ENCODE data around the gene GRAMD1B. TPM values are rescaled to one million over a fixed set of nuclear protein-coding genes. Genes with fewer than 3 reads are reported as not detected.

The GRAMD1B gene
- total RNA-seq, 4 donors from 2014 or later, result 0.30 to 1.5 (median 0.68) TPM

DNA sequence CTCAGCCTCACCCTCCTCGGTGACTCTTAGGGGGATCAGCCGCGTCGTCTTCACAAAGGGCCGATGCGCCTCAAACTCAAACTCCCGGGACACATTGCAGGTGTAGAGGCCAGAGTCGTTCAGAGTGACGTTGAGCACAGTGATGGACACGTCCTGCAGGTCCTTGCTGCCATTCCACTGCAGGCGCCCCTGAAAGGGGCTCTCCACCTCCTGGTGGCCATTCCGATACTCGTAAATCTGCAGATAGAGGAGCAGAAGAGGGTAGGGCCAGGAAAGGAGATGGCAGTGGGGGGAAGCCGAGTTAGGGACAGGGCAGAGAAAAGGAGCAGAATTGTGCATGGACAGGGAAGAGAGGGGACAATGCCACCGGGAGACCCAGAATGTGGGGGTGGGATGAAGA is 212.4 kb downstream of the GRAMD1B start:
- WGBS, 2 donors, result 88 to 90% methylated on average over 15 of the region's 15 CpGs
- TF ChIP-seq POLR2A (IDR thresholded peaks at IDR 0.05), result no peak
- TF ChIP-seq, protein P1, sequence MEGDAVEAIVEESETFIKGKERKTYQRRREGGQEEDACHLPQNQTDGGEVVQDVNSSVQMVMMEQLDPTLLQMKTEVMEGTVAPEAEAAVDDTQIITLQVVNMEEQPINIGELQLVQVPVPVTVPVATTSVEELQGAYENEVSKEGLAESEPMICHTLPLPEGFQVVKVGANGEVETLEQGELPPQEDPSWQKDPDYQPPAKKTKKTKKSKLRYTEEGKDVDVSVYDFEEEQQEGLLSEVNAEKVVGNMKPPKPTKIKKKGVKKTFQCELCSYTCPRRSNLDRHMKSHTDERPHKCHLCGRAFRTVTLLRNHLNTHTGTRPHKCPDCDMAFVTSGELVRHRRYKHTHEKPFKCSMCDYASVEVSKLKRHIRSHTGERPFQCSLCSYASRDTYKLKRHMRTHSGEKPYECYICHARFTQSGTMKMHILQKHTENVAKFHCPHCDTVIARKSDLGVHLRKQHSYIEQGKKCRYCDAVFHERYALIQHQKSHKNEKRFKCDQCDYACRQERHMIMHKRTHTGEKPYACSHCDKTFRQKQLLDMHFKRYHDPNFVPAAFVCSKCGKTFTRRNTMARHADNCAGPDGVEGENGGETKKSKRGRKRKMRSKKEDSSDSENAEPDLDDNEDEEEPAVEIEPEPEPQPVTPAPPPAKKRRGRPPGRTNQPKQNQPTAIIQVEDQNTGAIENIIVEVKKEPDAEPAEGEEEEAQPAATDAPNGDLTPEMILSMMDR (IDR thresholded peaks at IDR 0.05), result no peak
- no peak for DNase-seq (ENCODE audit: low spot score in 2 of 2)
- intact Hi-C loops (cut with DNase I; ENCODE audit: low total_unique reads), result loop anchor here (5.0 kb wide), 1 partner anchor 65 kb away; no protein-coding TSS in a partner anchor
- H3K4me3 ChIP-seq (ENCODE audit: low read depth, poor library complexity, severe bottlenecking), result no peak overlapping the region

DNA sequence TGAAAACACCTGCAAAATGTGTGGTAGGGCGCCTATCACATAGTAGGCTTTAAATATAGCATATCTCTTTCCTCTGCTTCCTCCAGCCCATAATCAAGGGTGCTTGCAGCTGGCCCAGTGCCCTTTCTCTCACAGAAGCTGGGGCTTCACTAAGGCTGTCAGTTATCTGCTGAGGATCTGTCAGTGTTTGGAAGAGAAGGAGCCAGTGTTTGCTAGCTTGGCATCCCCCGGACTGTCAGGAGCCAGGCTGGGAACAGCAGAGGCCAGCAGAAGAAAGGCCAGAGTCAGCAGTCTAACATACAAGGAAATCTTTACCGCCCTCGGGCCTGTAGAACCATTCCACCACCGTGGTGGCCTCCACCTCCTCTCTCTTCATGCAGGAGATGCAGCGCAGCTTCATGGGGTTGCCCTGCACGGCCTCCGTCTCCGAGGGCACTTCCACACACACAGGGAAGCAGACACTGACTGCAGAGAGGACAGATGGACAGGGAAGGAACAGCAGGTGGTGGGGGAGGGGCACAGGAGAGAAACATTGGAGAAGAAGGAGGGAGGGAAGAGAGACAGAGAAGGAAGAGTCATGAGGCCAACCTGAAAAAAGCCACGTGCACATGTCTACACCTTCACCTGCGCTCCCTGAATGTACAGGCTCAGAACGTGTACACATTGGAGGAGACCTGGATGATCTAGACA is 215.4 kb downstream of the GRAMD1B start:
- WGBS, 2 donors, result 79 to 84% methylated on average over 12 of the region's 12 CpGs
- DNase-seq (ENCODE audit: low spot score in 2 of 2), result no peak
- TF ChIP-seq, protein P1 (IDR thresholded peaks at IDR 0.05), result no peak
- no peak for TF ChIP-seq POLR2A (IDR thresholded peaks at IDR 0.05)
- no peak overlapping the region for H3K4me3 ChIP-seq (ENCODE audit: low read depth, poor library complexity, severe bottlenecking)
- intact Hi-C loops (cut with DNase I; ENCODE audit: low total_unique reads), result no loop called here

DNA sequence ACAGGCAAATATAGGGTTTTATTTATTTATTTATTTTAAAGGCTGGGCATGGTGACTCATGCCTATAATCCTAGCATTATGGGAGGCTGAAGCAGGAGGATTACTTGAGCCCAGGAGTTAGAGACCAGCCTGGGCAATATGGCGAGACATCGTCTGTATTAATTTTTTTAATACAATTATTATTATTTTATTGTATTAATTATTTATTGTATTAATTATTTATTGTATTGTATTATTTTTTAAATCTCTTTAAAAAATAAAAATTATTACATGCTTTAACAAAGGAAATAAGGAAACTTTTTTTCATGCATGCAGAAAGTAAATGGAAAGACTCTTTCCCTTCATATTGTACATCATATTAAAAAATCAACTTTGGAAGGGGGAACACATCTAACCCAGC is 220.8 kb downstream of the GRAMD1B start:
- no peak for TF ChIP-seq POLR2A (IDR thresholded peaks at IDR 0.05)
- TF ChIP-seq, protein P1 (IDR thresholded peaks at IDR 0.05), result no peak
- intact Hi-C loops (cut with DNase I; ENCODE audit: low total_unique reads), result loop anchor here (5.0 kb wide), 1 partner anchor 941 kb away; no protein-coding TSS in a partner anchor
- WGBS, 2 donors, result 97% methylated on average over 2 of the region's 2 CpGs

GRCh38 chr11:123652599-123652998 is 222.5 kb downstream of the GRAMD1B start:
- TF ChIP-seq POLR2A (IDR thresholded peaks at IDR 0.05), result no peak
- TF ChIP-seq, protein P1 (IDR thresholded peaks at IDR 0.05), result no peak
- intact Hi-C loops (cut with DNase I; ENCODE audit: low total_unique reads), result loop anchor here (5.0 kb wide), 1 partner anchor 940 kb away; no protein-coding TSS in a partner anchor
- 56 to 62% methylated on average over 2 of the region's 2 CpGs for whole genome bisulfite sequencing, 2 donors
- H3K4me3 ChIP-seq (ENCODE audit: low read depth, poor library complexity, severe bottlenecking), result no peak overlapping the region
- DNase-seq (ENCODE audit: low spot score in 2 of 2), result no peak

More for the DNA sequence above, 220.8 kb downstream of the GRAMD1B start:
- H3K4me3 ChIP-seq (ENCODE audit: low read depth, poor library complexity, severe bottlenecking), result no peak overlapping the region
- no peak for DNase-seq (ENCODE audit: low spot score in 2 of 2)

DNA sequence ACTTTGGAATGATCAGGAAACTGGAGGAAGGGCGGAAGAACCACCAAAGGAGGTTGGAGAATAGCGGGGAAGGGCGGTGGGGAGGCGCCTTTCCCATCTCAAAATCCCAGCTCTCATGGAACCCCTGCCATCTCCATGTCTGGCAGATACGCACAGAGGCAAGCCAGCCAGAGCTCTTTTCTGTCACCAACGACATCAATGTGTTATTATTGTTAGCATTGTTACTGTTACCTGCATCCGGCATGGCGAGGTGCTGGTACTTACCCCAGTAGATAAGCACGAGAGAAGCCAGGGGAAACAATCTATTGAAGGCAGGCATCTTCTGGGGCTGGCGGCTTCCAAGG is 223.4 kb downstream of the GRAMD1B start:
- WGBS, 2 donors, result 12 to 13% methylated on average over 10 of the region's 10 CpGs
- TF ChIP-seq, protein P1 (IDR thresholded peaks at IDR 0.05), result no peak
- no peak for TF ChIP-seq POLR2A (IDR thresholded peaks at IDR 0.05)
- intact Hi-C loops (cut with DNase I; ENCODE audit: low total_unique reads), result loop anchor here (5.0 kb wide), 1 partner anchor 939 kb away; no protein-coding TSS in a partner anchor
- no peak overlapping the region for H3K4me3 ChIP-seq (ENCODE audit: low read depth, poor library complexity, severe bottlenecking)
- DNase-seq (ENCODE audit: low spot score in 2 of 2), result no peak
